RWPE2 (cell line): ENCODE results near the gene PRDM16.

Source experiments
- ATAC-seq: fragments of 200-7000 bp; cut with Tn5 transposase; 3 replicates; pipeline ENCODE4 v1.9.1; 2021; ENCODE audit warnings: low read depth
- DNase-seq: peaks from one replicate; pipeline ENCODE4 v3.0.0-alpha.2; 2020; ENCODE audit warnings: low spot score
- H3K27ac ChIP-seq: fragments of 450-650 bp; 2 replicates; pipeline ENCODE4 v1.5.1; 2017; ENCODE audit warnings: mild to moderate bottlenecking; ENCODE audit not compliant: poor library complexity, severe bottlenecking
- H3K27me3 ChIP-seq: fragments of 250-450 bp; sonication (Bioruptor Pico); 2 replicates; pipeline ENCODE4 v1.5.1; 2021; ENCODE audit warnings: mild to moderate bottlenecking, moderate library complexity; ENCODE audit not compliant: insufficient read depth, poor library complexity, severe bottlenecking
- H3K36me3 ChIP-seq: fragments of 250-450 bp; sonication (Bioruptor Pico); 2 replicates; pipeline ENCODE4 v1.5.1; 2020; ENCODE audit warnings: low read depth, mild to moderate bottlenecking, moderate library complexity
- H3K4me1 ChIP-seq: fragments of 250-450 bp; sonication (Bioruptor Pico); 2 replicates; pipeline ENCODE4 v1.5.1; 2021; ENCODE audit warnings: mild to moderate bottlenecking, moderate library complexity; ENCODE audit not compliant: insufficient read depth, poor library complexity, severe bottlenecking
- H3K4me3 ChIP-seq: fragments of 250-450 bp; sonication (Bioruptor Pico); 2 replicates; pipeline ENCODE4 v1.5.1; 2021; ENCODE audit warnings: mild to moderate bottlenecking, moderate library complexity; ENCODE audit not compliant: severe bottlenecking
- H3K9me3 ChIP-seq: fragments of 250-450 bp; sonication (Bioruptor Pico); 2 replicates; pipeline ENCODE4 v1.5.1; 2021; ENCODE audit warnings: mild to moderate bottlenecking, moderate library complexity; ENCODE audit not compliant: severe bottlenecking
- CTCF ChIP-seq: fragments of 450-650 bp; IDR thresholded peaks from one replicate; pipeline ENCODE4 v1.5.1; 2017; ENCODE audit warnings: mild to moderate bottlenecking, moderate library complexity; ENCODE audit not compliant: poor library complexity, severe bottlenecking

PRDM16 gene

GRCh38 chr1:3175486-3175885 is 106.5 kb downstream of the PRDM16 start:
- H3K36me3 ChIP-seq, result no peaks in the 10 kb centered on the region
- H3K27me3 ChIP-seq, result no peaks in the 10 kb centered on the region
- no peak for DNase-seq
- no peak for ATAC-seq
- TF ChIP-seq CTCF, result no peak
- no peaks in the 10 kb centered on the region for H3K4me1 ChIP-seq
- no peak overlapping the region for H3K27ac ChIP-seq
- no peak overlapping the region for H3K4me3 ChIP-seq
- peaks cover 3% of the 10 kb centered on the region for H3K9me3 ChIP-seq

- no peaks in the 10 kb centered on the region for H3K36me3 ChIP-seq
- H3K9me3 ChIP-seq, result peaks cover 4% of the 10 kb centered on the region
- DNase-seq (no peak), ATAC-seq (no peak)
- H3K27me3 ChIP-seq, result no peaks in the 10 kb centered on the region
- no peaks in the 10 kb centered on the region for H3K4me1 ChIP-seq
- H3K27ac ChIP-seq, result no peak overlapping the region
- TF ChIP-seq CTCF, result no peak
- no peak overlapping the region for H3K4me3 ChIP-seq
Observed at GRCh38 chr1:3176028-3176427, 107.0 kb downstream of the PRDM16 start.

- ATAC-seq, result no peak
- H3K27me3 ChIP-seq, result no peaks in the 10 kb centered on the region
- no peak overlapping the region for H3K4me3 ChIP-seq
- H3K36me3 ChIP-seq, result no peaks in the 10 kb centered on the region
- peaks cover 4% of the 10 kb centered on the region for H3K9me3 ChIP-seq
- TF ChIP-seq CTCF, result no peak
- H3K4me1 ChIP-seq, result no peaks in the 10 kb centered on the region
- no peak overlapping the region for H3K27ac ChIP-seq
- no peak for DNase-seq
Observed at GRCh38 chr1:3176820-3177219, 107.8 kb downstream of the PRDM16 start.

GRCh38 chr1:3178279-3178678 is 109.3 kb downstream of the PRDM16 start:
- Histone ChIP-seq H3K27me3 (no peaks in the 10 kb centered on the region), H3K4me1 (no peaks in the 10 kb centered on the region), H3K36me3 (no peaks in the 10 kb centered on the region), H3K9me3 (peaks cover 4% of the 10 kb centered on the region), H3K27ac (no peak overlapping the region), H3K4me3 (no peak overlapping the region)
- ATAC-seq (no peak), DNase-seq (no peak)
- no peak for TF ChIP-seq CTCF

GRCh38 chr1:3179471-3179870 is 110.5 kb downstream of the PRDM16 start:
- no peak for DNase-seq
- no peak overlapping the region for H3K4me3 ChIP-seq
- H3K9me3 ChIP-seq, result peaks cover 4% of the 10 kb centered on the region
- H3K36me3 ChIP-seq, result no peaks in the 10 kb centered on the region
- H3K27me3 ChIP-seq, result no peaks in the 10 kb centered on the region
- no peak for TF ChIP-seq CTCF
- no peaks in the 10 kb centered on the region for H3K4me1 ChIP-seq
- no peak for ATAC-seq
- no peak overlapping the region for H3K27ac ChIP-seq
